Upper lobe of right lung (tissue), 1 donor: Measurements from ENCODE around the gene PGGHG. TPM values are rescaled to one million over a fixed set of nuclear protein-coding genes. Genes with fewer than 3 reads are reported as not detected.

ENCODE experiments used
- ATAC-seq: fragments of 200-7000 bp; cut with Tn5 transposase; one replicate; pipeline ENCODE4 v1.9.1; 2020; ENCODE audit warnings: mild to moderate bottlenecking, moderate library complexity
- DNase-seq: peaks from one replicate; pipeline ENCODE4 v3.0.0-alpha.2; 2020
- H3K27ac ChIP-seq: fragments of 200-600 bp; one replicate; pipeline ENCODE4 v1.8.0; 2022
- H3K27me3 ChIP-seq: fragments of 200-600 bp; one replicate; pipeline ENCODE4 v1.8.0; 2022; ENCODE audit warnings: mild to moderate bottlenecking
- H3K36me3 ChIP-seq: fragments of 200-600 bp; one replicate; pipeline ENCODE4 v1.8.0; 2022
- H3K4me1 ChIP-seq: fragments of 200-600 bp; one replicate; pipeline ENCODE4 v1.8.0; 2022
- H3K4me3 ChIP-seq: fragments of 200-600 bp; one replicate; pipeline ENCODE4 v1.8.0; 2022; ENCODE audit warnings: mild to moderate bottlenecking
- H3K9me3 ChIP-seq: fragments of 200-600 bp; one replicate; pipeline ENCODE4 v1.8.0; 2022
- CTCF ChIP-seq: fragments of 200-600 bp; IDR thresholded peaks from one replicate; pipeline ENCODE4 v1.8.0; 2022; ENCODE audit warnings: antibody characterized with exemption
- intact Hi-C: fragments of 100-400 bp; cut with DNase I; formaldehyde crosslinking; loops from one replicate; pipeline ENCODE4 v1.11.0; 2022
- total RNA-seq: library from RNA; stranded (reverse); fragmentation: NEBNext Ultra II Directional; extraction: Animal tissue kit (Norgen Biotek cat#: 25700); gene quantifications from one replicate; pipeline ENCODE4 v1.2.1, GENCODE V29; 2021
- donor health status: DM: no; HTN: yes; CAD: no; lungs with severe emphysema.

The PGGHG gene
- total RNA-seq, 1 donor from 2014 or later: 105 TPM

DNA sequence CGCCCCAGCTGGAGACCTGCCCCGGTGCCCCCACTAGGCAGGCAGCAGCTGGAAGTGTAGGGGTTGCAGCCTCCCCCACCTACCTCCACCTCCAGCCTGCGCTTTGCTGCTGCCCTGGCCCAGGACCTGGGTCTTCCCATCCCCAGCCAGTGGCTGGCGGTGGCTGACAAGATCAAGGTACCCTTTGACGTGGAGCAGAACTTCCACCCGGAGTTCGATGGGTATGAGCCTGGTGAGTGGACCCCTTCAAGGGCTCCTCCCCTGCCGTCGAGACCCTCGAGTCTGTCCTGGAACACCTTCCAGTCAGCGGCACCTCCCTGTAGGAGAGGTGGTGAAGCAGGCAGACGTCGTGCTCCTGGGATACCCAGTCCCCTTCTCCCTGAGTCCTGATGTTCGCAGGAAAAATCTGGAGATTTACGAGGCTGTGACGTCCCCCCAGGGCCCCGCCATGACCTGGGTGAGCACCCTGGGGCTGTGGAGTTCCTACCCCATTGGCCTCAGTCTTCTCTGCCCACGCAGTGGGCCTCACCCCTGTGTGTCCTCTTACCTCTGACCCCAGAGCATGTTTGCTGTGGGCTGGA, 4.4 kb downstream of the PGGHG start:
- peaks cover 20% of the 10 kb centered on the region for H3K4me1 ChIP-seq
- peaks cover 6% of the 10 kb centered on the region for H3K27me3 ChIP-seq
- DNase-seq: peak; percentile 60
- no peak for ATAC-seq
- no peak overlapping the region for H3K4me3 ChIP-seq
- H3K9me3 ChIP-seq: no peaks in the 10 kb centered on the region
- intact Hi-C loops: no loop called here
- H3K36me3 ChIP-seq: peaks cover 4% of the 10 kb centered on the region
- no peak overlapping the region for H3K27ac ChIP-seq
- TF ChIP-seq CTCF: no peak

DNA sequence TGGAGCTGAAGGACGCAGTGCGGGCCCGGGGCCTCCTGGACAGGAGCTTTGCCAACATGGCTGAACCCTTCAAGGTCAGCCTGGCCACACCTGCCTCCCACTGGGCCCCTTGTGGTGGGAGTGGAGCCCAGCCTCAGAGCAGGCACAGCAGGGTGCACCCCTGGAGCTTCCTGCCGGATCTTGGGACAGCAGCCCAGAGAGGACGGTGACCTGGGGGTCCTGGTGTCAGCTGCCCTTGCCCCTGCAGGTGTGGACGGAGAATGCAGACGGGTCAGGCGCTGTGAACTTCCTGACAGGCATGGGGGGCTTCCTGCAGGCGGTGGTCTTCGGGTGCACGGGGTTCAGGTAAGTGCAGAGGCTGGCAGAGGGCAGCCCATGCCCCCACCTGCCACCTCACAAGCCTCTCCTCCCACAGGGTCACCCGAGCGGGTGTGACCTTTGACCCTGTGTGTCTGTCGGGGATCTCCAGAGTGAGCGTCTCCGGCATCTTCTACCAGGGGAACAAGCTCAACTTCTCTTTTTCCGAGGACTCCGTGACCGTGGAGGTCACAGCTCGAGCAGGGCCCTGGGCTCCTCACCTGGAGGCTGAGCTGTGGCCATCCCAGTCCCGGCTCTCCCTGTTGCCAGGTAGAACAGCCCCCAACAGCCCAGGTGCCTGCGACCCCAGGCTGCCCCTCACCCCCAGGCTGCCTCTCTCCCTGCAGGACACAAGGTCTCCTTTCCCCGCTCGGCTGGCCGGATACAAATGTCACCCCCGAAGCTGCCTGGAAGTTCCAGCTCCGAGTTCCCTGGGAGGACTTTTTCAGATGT, 5.1 kb downstream of the PGGHG start:
- no peak for ATAC-seq
- Histone ChIP-seq H3K4me3 (no peak overlapping the region), H3K36me3 (peaks cover 4% of the 10 kb centered on the region), H3K9me3 (no peaks in the 10 kb centered on the region), H3K27me3 (peaks cover 12% of the 10 kb centered on the region), H3K27ac (no peak overlapping the region), H3K4me1 (peaks cover 22% of the 10 kb centered on the region)
- intact Hi-C loops: no loop called here
- TF ChIP-seq CTCF: no peak
- peak; percentile 60 for DNase-seq

DNA sequence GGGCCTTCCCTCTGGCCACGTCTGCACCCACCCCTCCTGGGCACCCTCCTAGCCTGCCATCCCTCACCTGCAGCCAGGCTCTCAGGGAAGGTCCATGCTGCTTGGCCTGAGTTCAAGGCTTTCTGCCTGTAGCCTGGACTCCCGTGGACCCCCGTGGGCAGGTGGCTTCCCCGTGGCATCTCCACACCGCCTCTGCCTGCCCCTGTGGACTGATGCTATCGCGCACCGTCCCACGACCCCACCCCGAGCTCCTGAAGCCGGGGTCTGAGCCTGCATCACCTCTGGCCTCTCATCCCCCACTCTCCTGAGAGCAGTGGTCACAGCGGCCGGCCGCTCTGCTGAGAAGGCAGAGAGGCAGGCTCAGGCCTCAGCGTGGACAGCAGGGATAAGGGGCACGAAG, 5.9 kb downstream of the PGGHG start:
- no peak for ATAC-seq
- H3K27me3 ChIP-seq: peaks cover 12% of the 10 kb centered on the region
- TF ChIP-seq CTCF: no peak
- H3K4me3 ChIP-seq: no peak overlapping the region
- peaks cover 17% of the 10 kb centered on the region for H3K4me1 ChIP-seq
- no peaks in the 10 kb centered on the region for H3K9me3 ChIP-seq
- peaks cover 4% of the 10 kb centered on the region for H3K36me3 ChIP-seq
- intact Hi-C loops: no loop called here
- DNase-seq: peak; percentile 58
- no peak overlapping the region for H3K27ac ChIP-seq

GRCh38 chr11:295351-296170, 6.6 kb downstream of the PGGHG start:
- no peak overlapping the region for H3K27ac ChIP-seq
- H3K36me3 ChIP-seq: peaks cover 4% of the 10 kb centered on the region
- ATAC-seq (no peak), DNase-seq (peak; percentile 63)
- no peak overlapping the region for H3K4me3 ChIP-seq
- H3K9me3 ChIP-seq: no peaks in the 10 kb centered on the region
- no peak for TF ChIP-seq CTCF
- peaks cover 11% of the 10 kb centered on the region for H3K4me1 ChIP-seq
- peaks cover 12% of the 10 kb centered on the region for H3K27me3 ChIP-seq
- intact Hi-C loops: no loop called here

DNA sequence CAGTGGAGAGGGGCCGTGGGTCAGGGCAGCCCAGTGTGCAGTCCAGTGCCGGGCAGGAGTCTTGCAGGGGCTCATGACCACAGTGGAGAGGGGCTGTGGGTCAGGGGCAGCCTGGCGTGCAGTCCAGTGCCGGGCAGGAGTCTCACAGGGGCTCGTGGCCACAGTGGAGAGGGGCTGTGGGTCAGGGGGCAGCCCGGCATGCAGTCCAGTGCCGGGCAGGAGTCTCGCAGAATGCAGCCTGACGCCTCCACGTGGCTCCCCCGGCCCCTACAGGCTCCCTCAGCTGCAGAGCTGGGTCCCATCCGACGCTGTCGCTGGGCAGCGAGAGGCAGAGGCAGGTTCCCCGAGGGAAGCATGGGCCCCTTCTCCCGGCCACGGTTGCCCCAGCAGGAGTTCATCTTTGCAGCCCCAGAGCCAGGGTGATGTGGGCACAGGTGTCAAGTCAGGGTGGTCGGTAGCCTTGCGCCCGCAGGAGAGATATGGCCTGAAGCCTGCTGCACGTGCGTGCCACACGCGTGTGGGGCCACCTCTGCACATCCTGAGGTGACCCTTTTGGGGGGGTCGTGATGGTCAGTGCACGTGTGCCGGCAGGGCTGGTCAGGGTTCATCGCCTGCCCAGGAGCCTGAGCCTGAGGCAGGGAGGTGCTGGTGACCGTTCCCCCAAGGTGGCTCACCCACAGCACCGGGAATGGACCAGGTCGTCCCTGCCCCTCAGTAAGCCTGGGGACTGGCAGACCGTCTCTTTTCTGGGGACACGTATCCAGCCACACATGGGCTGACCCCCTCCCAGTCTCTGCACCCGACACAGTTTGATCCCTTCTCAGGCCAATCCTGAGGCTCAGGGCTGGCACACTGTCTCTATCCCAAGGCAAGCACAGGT, 7.5 kb downstream of the PGGHG start:
- ATAC-seq (no peak), DNase-seq (peak; percentile 63)
- H3K4me1 ChIP-seq: peaks cover 11% of the 10 kb centered on the region
- no peaks in the 10 kb centered on the region for H3K9me3 ChIP-seq
- H3K27me3 ChIP-seq: peaks cover 12% of the 10 kb centered on the region
- no peak overlapping the region for H3K4me3 ChIP-seq
- no peak overlapping the region for H3K27ac ChIP-seq
- peaks cover 4% of the 10 kb centered on the region for H3K36me3 ChIP-seq
- TF ChIP-seq CTCF: no peak
- intact Hi-C loops: no loop called here
